DOHH2 (cell line): ENCODE data around the gene ICAM1.

ENCODE experiments used
- EZH2phosphoT487 ChIP-seq: fragments of 200-600 bp; sonication (generic); IDR thresholded peaks from 2 replicates; pipeline ENCODE4 v1.6.1; 2017; ENCODE audit warnings: borderline replicate concordance, mild to moderate bottlenecking, antibody characterized with exemption, low read length, moderate library complexity, mixed read lengths
- TF ChIP-seq, protein P1 (sequence below): fragments of 200-600 bp; sonication (generic); IDR thresholded peaks from one replicate; pipeline ENCODE4 v1.5.1; 2014; ENCODE audit warnings: antibody characterized with exemption, mild to moderate bottlenecking, low read depth, low read length; ENCODE audit not compliant: poor library complexity, severe bottlenecking

GRCh38 chr19:10318807-10319682, 48.1 kb downstream of the ICAM1 start:
- TF ChIP-seq, protein P1, sequence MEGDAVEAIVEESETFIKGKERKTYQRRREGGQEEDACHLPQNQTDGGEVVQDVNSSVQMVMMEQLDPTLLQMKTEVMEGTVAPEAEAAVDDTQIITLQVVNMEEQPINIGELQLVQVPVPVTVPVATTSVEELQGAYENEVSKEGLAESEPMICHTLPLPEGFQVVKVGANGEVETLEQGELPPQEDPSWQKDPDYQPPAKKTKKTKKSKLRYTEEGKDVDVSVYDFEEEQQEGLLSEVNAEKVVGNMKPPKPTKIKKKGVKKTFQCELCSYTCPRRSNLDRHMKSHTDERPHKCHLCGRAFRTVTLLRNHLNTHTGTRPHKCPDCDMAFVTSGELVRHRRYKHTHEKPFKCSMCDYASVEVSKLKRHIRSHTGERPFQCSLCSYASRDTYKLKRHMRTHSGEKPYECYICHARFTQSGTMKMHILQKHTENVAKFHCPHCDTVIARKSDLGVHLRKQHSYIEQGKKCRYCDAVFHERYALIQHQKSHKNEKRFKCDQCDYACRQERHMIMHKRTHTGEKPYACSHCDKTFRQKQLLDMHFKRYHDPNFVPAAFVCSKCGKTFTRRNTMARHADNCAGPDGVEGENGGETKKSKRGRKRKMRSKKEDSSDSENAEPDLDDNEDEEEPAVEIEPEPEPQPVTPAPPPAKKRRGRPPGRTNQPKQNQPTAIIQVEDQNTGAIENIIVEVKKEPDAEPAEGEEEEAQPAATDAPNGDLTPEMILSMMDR, result no peak
- TF ChIP-seq EZH2phosphoT487, result no peak
